Esophagus squamous epithelium (tissue), 5 donors: Measurements from ENCODE around the gene NOX3. TPM values are rescaled to one million over a fixed set of nuclear protein-coding genes. Genes with fewer than 3 reads are reported as not detected.

ENCODE experiments used
- DNase-seq: peaks from one replicate; lab custom pipeline; 2025; lab: John Stamatoyannopoulos, UW
- H3K27ac ChIP-seq, 4 donors: fragments of 200-600 bp; sonication (generic); one replicate each; pipeline ENCODE4 v1.5.1; 2016 to 2019; ENCODE audit warnings: mild to moderate bottlenecking in 1 of 4
- H3K27me3 ChIP-seq, 4 donors: fragments of 200-600 bp; sonication (generic); 1 replicate in 3 of 4; 2 replicates in 1 of 4; pipeline versions ENCODE4 v1.5.1 to v1.6.0; 2017 to 2021; ENCODE audit warnings: antibody characterized with exemption in 1 of 4
- H3K36me3 ChIP-seq, 3 donors: fragments of 200-600 bp; sonication (generic); one replicate each; pipeline ENCODE4 v1.5.1; 2016 to 2019
- H3K4me1 ChIP-seq, 3 donors: fragments of 200-600 bp; sonication (generic); one replicate each; pipeline ENCODE4 v1.5.1; 2017 to 2019
- H3K4me3 ChIP-seq, 4 donors: fragments of 200-600 bp; sonication (generic); 1 replicate in 3 of 4; 2 replicates in 1 of 4; pipeline ENCODE4 v1.5.1; 2016 to 2019; ENCODE audit warnings: mild to moderate bottlenecking in 2 of 4, moderate library complexity in 1 of 4
- H3K9me3 ChIP-seq, 3 donors: fragments of 200-600 bp; sonication (generic); one replicate each; pipeline ENCODE4 v1.5.1; 2016 to 2019
- CTCF ChIP-seq, 6 experiments: fragments of 450-650 bp in 4 of 6; fragments of 200-600 bp in 2 of 6; sonication (generic) in 2 of 6; IDR thresholded peaks; one replicate each; pipeline ENCODE4 v1.5.1; 2016 to 2019; ENCODE audit warnings: antibody characterized with exemption in 6 of 6, mild to moderate bottlenecking in 4 of 6, moderate library complexity in 4 of 6
- POLR2A ChIP-seq, 4 donors: fragments of 450-650 bp; IDR thresholded peaks; one replicate each; pipeline ENCODE4 v1.6.1; 2017; ENCODE audit warnings: antibody characterized with exemption in 4 of 4, mild to moderate bottlenecking in 4 of 4, moderate library complexity in 3 of 4
- WGBS, 2 donors: methylation state at CpG; one replicate each; pipeline ENCODE4 v1.1.5; 2018; 5-methylcytosine and 5-hydroxymethylcytosine counted together
- intact Hi-C: fragments of 100-400 bp; cut with DNase I; formaldehyde crosslinking; loops from one replicate; pipeline ENCODE4 v1.15.0; 2022
- total RNA-seq, 4 donors: library from RNA; depleted of rRNA; stranded (reverse); fragments of >200 nt; gene quantifications; one replicate each; pipeline ENCODE4 v1.1.0, GENCODE V29; 2016
- donor health status: DM: yes; HTN: yes; CAD: no.

NOX3 gene
- total RNA-seq, 4 donors from 2014 or later = not detected

DNA sequence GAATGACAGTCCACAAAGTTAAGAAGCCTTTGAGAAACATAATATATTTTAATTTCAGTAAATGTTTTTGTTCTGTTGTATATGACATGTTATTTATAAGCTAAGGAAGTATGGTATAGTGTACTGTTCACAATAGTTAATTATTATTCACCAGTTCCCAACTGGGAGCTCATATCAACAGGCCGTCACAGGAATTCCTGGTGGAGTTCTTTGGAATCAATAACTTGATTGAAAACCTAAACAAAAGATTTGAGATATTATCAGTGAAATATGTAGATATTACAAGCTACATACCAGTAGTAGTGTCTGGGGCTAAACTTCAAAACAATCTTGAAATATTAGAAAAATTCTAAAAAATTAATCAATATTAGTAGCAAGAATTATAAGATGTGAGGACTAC lies 60.3 kb downstream of the NOX3 start:
- Histone ChIP-seq H3K36me3 (no peaks in the 10 kb centered on the region), H3K27me3 (no peaks in the 10 kb centered on the region), H3K4me3 (no peak overlapping the region), H3K4me1 (no peaks in the 10 kb centered on the region), H3K9me3 (no peaks in the 10 kb centered on the region), H3K27ac (no peak overlapping the region)
- WGBS, 2 donors = 89 to 93% methylated on average over 1 of the region's 1 CpG
- TF ChIP-seq POLR2A (IDR thresholded peaks at IDR 0.05) (no peak), CTCF (IDR thresholded peaks at IDR 0.05) (no peak)
- intact Hi-C loops = no loop called here
- DNase-seq = no peak

DNA sequence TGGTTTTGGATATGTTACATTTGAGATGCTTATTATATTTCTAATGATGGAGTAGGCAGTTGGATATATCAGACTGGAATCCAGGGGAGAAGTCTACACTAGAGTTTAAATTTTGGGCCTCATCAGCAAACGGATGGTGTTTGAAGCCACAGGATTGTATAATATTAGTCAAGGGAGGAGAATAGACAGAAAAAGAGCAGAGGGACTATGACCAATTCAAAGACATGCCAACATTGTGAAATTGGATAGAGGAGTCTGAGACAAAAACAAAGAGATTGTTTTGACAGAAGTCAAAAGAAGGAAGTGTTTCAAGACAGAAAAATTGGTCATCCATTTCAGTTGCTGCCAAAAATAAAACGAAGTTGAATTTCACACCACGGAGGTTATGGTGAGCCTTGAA lies 66.5 kb downstream of the NOX3 start:
- no peaks in the 10 kb centered on the region for H3K4me1 ChIP-seq
- WGBS, 2 donors = 43 to 44% methylated on average over 3 of the region's 3 CpGs
- H3K27me3 ChIP-seq = no peaks in the 10 kb centered on the region
- no peak overlapping the region for H3K27ac ChIP-seq
- H3K36me3 ChIP-seq = no peaks in the 10 kb centered on the region
- no peak for TF ChIP-seq CTCF (IDR thresholded peaks at IDR 0.05)
- TF ChIP-seq POLR2A (IDR thresholded peaks at IDR 0.05) = no peak
- H3K9me3 ChIP-seq = no peaks in the 10 kb centered on the region
- intact Hi-C loops = no loop called here
- no peak for DNase-seq
- H3K4me3 ChIP-seq = no peak overlapping the region

DNA sequence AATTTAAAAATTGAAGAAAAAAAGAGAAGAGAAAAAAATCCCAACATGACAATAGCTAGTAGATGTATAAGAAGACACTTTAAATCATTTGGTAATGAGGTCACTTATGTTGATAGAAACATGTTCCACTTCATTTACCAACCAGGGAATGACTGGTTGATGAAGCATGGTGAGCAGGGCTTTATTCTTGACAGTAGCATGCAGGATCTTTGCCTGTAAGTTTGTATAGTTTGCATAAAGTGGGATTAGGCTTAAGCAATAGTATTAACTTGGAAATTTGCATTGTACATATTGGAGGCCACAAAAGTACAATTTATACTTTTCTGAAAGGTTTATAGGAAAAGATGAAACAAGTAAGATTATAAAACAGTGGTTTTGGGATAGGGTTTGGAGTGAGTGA lies 67.0 kb downstream of the NOX3 start:
- no peaks in the 10 kb centered on the region for H3K36me3 ChIP-seq
- H3K9me3 ChIP-seq = no peaks in the 10 kb centered on the region
- no peak for DNase-seq
- no peaks in the 10 kb centered on the region for H3K27me3 ChIP-seq
- no peak overlapping the region for H3K4me3 ChIP-seq
- H3K4me1 ChIP-seq = no peaks in the 10 kb centered on the region
- TF ChIP-seq POLR2A (IDR thresholded peaks at IDR 0.05) (no peak), CTCF (IDR thresholded peaks at IDR 0.05) (no peak)
- intact Hi-C loops = no loop called here
- no peak overlapping the region for H3K27ac ChIP-seq

DNA sequence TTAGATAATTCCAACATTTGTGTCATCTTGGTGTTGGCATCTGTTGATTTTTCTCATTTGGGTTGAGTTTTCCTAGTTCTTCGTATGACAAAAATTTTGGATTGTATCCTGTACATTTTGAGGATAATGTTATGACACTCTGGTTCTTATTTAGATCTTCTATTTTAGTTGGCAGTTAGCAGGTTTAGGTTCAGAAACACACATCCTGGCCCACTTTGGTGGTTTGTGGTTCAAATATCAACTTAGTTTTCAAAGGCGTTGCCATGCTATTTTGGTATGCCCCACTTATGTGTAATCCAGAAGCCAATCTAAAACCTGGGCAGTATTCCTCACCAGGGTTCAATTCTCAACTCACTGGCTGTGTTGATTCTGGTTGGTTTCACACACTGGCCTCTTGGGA lies 68.2 kb downstream of the NOX3 start:
- TF ChIP-seq POLR2A (IDR thresholded peaks at IDR 0.05) (no peak), CTCF (IDR thresholded peaks at IDR 0.05) (no peak)
- intact Hi-C loops = no loop called here
- Histone ChIP-seq H3K9me3 (no peaks in the 10 kb centered on the region), H3K27me3 (no peaks in the 10 kb centered on the region), H3K27ac (no peak overlapping the region), H3K4me3 (no peak overlapping the region), H3K4me1 (no peaks in the 10 kb centered on the region), H3K36me3 (no peaks in the 10 kb centered on the region)
- DNase-seq = no peak
- 81 to 83% methylated on average over 2 of the region's 2 CpGs for WGBS, 2 donors

DNA sequence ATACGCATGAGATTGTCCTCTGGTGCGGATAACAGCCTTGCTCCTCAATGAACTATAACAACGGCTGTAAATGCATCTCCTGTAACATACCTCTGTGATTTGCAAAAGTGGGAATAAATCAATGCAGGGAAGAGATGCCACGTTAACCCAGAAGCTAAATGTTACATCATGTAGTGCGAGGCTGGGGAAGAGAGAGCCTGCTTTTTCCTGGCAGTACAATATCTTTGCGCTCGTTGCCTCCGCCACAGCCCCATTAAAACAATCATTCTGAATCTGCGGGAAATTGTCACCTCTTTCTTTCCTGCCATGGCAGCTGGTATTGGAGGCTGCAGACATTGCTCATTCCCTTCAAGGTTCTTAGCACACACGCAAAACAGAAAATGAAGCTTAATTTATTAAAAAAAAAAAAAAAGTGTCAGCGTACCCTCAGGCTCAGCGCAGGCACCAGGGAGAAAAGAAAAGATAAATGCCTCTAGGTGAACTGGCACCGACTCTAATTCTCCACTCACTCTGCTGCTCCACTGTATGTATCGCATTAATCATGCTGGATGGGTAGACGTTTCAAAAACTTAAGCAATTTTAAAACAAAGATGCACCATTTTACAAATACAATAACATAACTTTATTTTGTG lies 71.2 kb downstream of the NOX3 start:
- WGBS, 2 donors = 80 to 84% methylated on average over 15 of the region's 15 CpGs
- intact Hi-C loops = no loop called here
- no peak for TF ChIP-seq CTCF (IDR thresholded peaks at IDR 0.05)
- no peak for TF ChIP-seq POLR2A (IDR thresholded peaks at IDR 0.05)
- no peaks in the 10 kb centered on the region for H3K27me3 ChIP-seq
- no peak for DNase-seq
- H3K4me1 ChIP-seq = no peaks in the 10 kb centered on the region
- H3K36me3 ChIP-seq = no peaks in the 10 kb centered on the region
- no peaks in the 10 kb centered on the region for H3K9me3 ChIP-seq
- H3K4me3 ChIP-seq = no peak overlapping the region
- no peak overlapping the region for H3K27ac ChIP-seq
